ENCODE results near the gene COX7A1.

GRCh38 chr19:36201684-36202083 is 49.4 kb upstream of the COX7A1 start:
- TF ChIP-seq PKNOX1 (IDR thresholded peaks at IDR 0.05), result no peak
- TF ChIP-seq BHLHE40 (IDR thresholded peaks at IDR 0.05; ENCODE audit: borderline replicate concordance), result no peak
- no peak for TF ChIP-seq FOXA1 (IDR thresholded peaks at IDR 0.05)
- TF ChIP-seq CTBP1 (IDR thresholded peaks at IDR 0.05; ENCODE audit: borderline replicate concordance), result no peak
- TF ChIP-seq HDGF (IDR thresholded peaks at IDR 0.05; ENCODE audit: borderline replicate concordance), result no peak
- no peak for TF ChIP-seq TARDBP (IDR thresholded peaks at IDR 0.05)
